Spinal cord (tissue), 10 donors: ENCODE measurements around the gene PARD3. TPM values are rescaled to one million over a fixed set of nuclear protein-coding genes. Genes with fewer than 3 reads are reported as not detected.

Experiments
- DNase-seq, 6 donors: peaks; one replicate each; pipeline versions ENCODE4 v3.0.0 to v3.0.0-alpha.2; 2013 to 2015; ENCODE audit warnings: low spot score in 6 of 6, low read depth in 4 of 6
- H3K27ac ChIP-seq: one replicate; pipeline ENCODE4 v1.5.1; 2013; ENCODE audit warnings: low read depth, low read length, control low read depth
- H3K27me3 ChIP-seq: one replicate; pipeline ENCODE4 v1.6.1; 2013; ENCODE audit warnings: low read length; ENCODE audit not compliant: control insufficient read depth, insufficient read depth
- H3K36me3 ChIP-seq: one replicate; pipeline ENCODE4 v1.6.1; 2013; ENCODE audit warnings: low read length; ENCODE audit not compliant: control insufficient read depth, insufficient read depth
- H3K4me1 ChIP-seq: one replicate; pipeline ENCODE4 v1.6.1; 2013; ENCODE audit warnings: low read length; ENCODE audit not compliant: control insufficient read depth, insufficient read depth
- H3K4me3 ChIP-seq: one replicate; pipeline ENCODE4 v1.5.1; 2013; ENCODE audit warnings: low read depth, low read length, control low read depth
- H3K9me3 ChIP-seq: one replicate; pipeline ENCODE4 v1.6.1; 2013; ENCODE audit warnings: low read length; ENCODE audit not compliant: control insufficient read depth, insufficient read depth
- WGBS: methylation state at CpG from one replicate; pipeline ENCODE4 v1.1.5; 2013; ENCODE audit warnings: missing lambda C conversion rate; ENCODE audit not compliant: insufficient coverage; 5-methylcytosine and 5-hydroxymethylcytosine counted together
- polyA plus RNA-seq, 2 donors: library from polyadenylated mRNA; unstranded; fragments of 120-200 nt; gene quantifications; one replicate each; pipeline ENCODE4 v1.2.1, GENCODE V29; 2013; ENCODE audit not compliant: insufficient read length in 2 of 2
- total RNA-seq, 2 donors: library from RNA; depleted of rRNA in 1 of 2; stranded (reverse); fragments of 120-200 nt in 1 of 2; fragments of >200 nt in 1 of 2; gene quantifications; one replicate each; pipeline versions ENCODE4 v1.2.3 to v1.2.4, GENCODE V29; 2013 to 2014
- donor health status: healthy.

PARD3 gene
- total and polyA plus RNA-seq, 4 donors, result 29.5 to 94.3 (median 47.1) TPM

DNA sequence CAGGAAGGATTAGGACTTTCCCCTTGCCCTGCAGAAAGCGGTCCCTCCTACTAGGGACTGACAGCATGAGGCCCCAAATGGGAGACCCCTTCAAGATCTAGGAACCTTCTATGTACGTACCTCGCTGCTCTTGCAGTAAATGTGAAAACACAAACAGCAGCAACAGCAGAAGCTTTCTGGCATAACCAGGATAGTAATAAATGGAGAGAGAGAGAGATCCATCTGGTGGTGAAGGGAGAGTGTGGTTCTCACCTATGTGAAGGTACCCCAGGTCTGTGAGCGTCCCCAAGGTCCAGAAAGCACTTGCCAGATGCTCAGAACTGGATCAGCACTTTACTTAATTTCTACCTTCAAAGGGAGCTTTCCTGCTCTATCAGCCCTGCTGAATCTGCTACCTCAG, 592.7 kb downstream of the PARD3 start:
- no peaks in the 10 kb centered on the region for H3K4me1 ChIP-seq

DNA sequence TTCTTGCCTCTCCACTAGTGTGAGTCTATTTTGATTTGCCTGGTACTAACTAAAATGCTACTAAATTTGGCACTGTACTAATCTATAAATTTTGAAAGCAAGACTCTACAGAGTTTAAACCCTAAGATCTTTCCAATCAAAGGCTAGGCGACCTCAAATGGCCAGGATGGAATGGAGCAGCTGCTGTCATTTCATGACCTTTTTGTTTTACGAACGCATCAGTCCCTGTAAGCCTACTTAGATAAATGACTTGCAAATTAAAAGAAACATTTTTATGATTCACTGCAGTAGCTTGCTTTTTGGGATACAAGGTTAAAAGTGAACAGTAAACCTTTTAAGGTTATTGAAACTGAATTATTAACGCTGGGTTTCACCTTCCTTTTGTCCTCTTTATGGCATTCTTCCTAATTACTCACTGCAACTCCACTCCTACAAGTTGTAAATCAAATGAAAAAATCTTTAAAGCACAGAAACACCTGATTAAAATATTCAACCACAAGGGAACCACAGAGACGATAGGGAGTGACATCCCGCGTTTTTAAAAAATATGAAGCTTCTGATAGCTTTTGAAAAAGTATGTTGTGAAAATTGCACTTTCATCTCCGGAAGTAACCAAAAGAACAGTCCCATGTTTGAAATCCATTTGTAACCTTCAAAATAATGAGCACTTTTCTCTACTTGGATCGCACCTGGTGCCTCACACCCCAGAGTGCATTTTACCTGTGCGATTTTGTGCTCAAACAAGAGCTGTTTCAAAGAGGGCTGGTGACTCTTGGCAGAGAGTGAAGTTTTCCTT, 595.1 kb downstream of the PARD3 start:
- no peaks in the 10 kb centered on the region for H3K36me3 ChIP-seq
- H3K4me1 ChIP-seq, result no peaks in the 10 kb centered on the region
- no peak for DNase-seq
- WGBS, result no CpG with 5 or more reads among the region's 10 CpGs
- H3K9me3 ChIP-seq, result no peaks in the 10 kb centered on the region
- H3K27ac ChIP-seq, result no peak overlapping the region
- no peak overlapping the region for H3K4me3 ChIP-seq
- H3K27me3 ChIP-seq, result no peaks in the 10 kb centered on the region

More for the DNA sequence above, 592.7 kb downstream of the PARD3 start:
- no peaks in the 10 kb centered on the region for H3K9me3 ChIP-seq
- no peaks in the 10 kb centered on the region for H3K27me3 ChIP-seq
- 100% methylated on average over 1 of the region's 4 CpGs for WGBS
- H3K27ac ChIP-seq, result no peak overlapping the region
- peak in 1 of 6 donors; percentile 55 for DNase-seq
- H3K4me3 ChIP-seq, result no peak overlapping the region
- no peaks in the 10 kb centered on the region for H3K36me3 ChIP-seq

DNA sequence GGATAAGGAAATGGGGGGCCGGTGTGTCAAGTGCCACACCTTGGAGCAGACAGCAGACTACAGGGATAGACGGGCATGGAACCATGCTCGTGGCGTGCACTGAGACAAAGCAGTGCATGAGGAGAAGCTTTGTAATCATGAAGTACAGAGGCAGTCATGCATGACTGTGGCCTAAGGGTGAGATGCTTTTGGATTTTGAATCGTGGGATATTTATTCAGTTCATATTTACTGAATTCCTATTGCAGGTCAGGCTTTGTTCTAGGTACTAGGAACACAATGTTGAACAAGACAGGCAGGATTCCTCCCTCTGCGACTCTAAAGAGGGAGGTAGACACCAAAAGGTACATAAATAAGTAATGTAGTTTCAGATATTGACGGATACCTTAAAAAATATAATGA, 597.6 kb downstream of the PARD3 start:
- 92% methylated on average over 5 of the region's 7 CpGs for WGBS
- Histone ChIP-seq H3K9me3 (no peaks in the 10 kb centered on the region), H3K4me1 (no peaks in the 10 kb centered on the region)

DNA sequence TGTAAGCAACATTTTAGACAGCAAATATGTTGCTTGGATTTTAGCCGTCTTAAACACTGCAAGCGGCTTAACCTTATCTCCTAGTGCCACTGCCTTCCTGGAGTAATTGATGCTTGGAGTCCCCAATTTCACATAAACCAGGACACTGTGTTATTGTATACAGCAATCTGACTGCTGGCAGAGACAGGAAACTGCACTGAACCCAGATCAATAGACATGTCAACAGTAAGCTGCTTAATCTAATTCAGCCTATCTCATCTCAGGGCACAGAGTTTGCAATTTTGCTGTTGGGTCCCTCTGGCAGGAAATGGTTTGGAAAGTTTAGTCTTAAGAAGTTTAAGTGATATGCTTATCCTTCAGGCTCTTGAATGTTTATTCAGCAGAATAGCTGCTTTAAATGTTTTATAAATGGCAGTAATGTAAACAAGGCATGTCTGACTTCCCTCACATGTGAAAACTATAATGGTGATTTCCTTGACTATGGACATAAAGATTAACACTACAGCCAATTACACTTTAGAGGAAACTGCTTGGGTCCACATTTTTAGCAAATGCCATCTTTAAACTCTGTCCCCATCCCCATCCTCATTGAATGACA, 598.6 kb downstream of the PARD3 start:
- Histone ChIP-seq H3K9me3 (no peaks in the 10 kb centered on the region), H3K27me3 (no peaks in the 10 kb centered on the region), H3K27ac (no peak overlapping the region), H3K36me3 (no peaks in the 10 kb centered on the region), H3K4me1 (no peaks in the 10 kb centered on the region), H3K4me3 (no peak overlapping the region)
- no peak for DNase-seq
- no CpG with 5 or more reads among the region's 2 CpGs for WGBS

More for the DNA sequence above, 597.6 kb downstream of the PARD3 start:
- H3K36me3 ChIP-seq, result no peaks in the 10 kb centered on the region
- no peak overlapping the region for H3K27ac ChIP-seq
- no peak for DNase-seq
- no peak overlapping the region for H3K4me3 ChIP-seq
- no peaks in the 10 kb centered on the region for H3K27me3 ChIP-seq

DNA sequence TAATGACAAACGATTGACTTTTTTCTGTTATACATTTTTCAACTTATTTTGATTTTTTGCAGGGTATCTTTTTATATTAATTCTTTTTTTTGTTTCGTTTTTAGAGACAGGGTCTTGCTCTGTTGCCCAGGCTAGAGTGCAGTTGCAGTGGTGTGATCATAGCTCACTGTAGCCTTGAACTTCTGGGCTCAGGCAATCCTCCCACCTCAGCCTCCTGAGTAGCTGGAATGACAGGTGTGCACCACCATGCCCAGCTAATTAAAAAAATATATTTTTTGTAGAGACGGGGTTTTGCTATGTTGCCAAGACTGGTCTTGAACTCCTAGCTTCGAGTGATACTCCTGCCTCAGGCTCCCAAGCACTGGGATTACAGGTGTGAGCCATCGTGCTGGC, 601.3 kb downstream of the PARD3 start:
- Histone ChIP-seq H3K27ac (no peak overlapping the region), H3K27me3 (no peaks in the 10 kb centered on the region), H3K4me3 (no peak overlapping the region), H3K4me1 (no peaks in the 10 kb centered on the region), H3K36me3 (no peaks in the 10 kb centered on the region), H3K9me3 (no peaks in the 10 kb centered on the region)
- 100% methylated on average over 3 of the region's 5 CpGs for WGBS
- DNase-seq, result no peak

DNA sequence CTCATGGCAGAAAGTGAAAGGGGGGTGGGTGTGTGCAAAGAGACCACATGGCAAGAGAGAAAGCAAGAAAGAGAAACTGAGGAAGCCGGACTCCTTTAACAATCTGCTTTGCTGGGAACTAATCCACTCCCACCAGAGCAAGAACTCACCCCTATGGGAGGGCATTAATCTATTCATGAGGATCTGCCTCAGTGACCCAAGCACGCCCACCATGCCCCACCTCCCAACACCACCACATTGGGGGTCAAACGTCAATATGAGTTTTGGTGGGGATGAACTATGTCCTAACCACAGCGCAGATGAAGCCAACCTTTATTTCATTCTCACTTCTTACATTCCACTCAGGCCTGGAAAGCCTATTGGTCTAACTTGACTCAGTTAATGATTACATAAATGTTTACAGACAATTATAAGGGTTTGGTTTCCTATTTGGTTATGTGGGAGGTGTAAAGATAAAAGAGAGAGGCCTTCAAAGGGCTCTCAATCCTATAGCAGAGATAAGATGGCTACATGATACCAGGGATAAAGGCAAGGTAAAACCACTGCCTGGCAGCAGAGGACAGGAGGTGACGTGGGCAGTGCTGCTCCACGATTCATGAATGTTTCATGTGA, 601.8 kb downstream of the PARD3 start:
- no peak for DNase-seq
- 80% methylated on average over 1 of the region's 6 CpGs for WGBS
- H3K9me3 ChIP-seq, result no peaks in the 10 kb centered on the region
- H3K4me3 ChIP-seq, result no peak overlapping the region
- H3K4me1 ChIP-seq, result no peaks in the 10 kb centered on the region
- H3K36me3 ChIP-seq, result no peaks in the 10 kb centered on the region
- H3K27me3 ChIP-seq, result no peaks in the 10 kb centered on the region
- H3K27ac ChIP-seq, result no peak overlapping the region

DNA sequence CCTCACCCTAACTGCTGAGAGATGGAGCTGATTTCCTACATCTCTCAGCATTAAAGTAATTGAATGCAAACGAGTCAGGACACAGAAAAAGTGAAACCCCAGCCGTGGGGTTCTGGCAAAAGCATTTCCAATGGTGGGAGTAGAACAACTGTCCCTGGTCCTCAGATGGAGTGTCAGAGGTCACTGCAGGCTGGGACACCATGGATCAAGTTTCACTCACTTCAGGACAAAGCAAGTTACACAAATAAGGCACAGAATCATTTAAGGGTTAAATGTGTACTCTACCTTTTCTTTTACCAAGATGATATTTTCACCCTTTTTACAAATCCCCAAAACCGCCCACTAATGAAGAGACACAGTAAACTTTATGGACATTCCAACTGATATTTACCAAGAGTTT, 607.8 kb downstream of the PARD3 start:
- H3K27me3 ChIP-seq, result no peaks in the 10 kb centered on the region
- 20% methylated on average over 1 of the region's 3 CpGs for WGBS
- peaks cover 8% of the 10 kb centered on the region for H3K4me1 ChIP-seq
- no peaks in the 10 kb centered on the region for H3K9me3 ChIP-seq
- no peak overlapping the region for H3K27ac ChIP-seq
- H3K4me3 ChIP-seq, result no peak overlapping the region
- no peak for DNase-seq
- H3K36me3 ChIP-seq, result no peaks in the 10 kb centered on the region

DNA sequence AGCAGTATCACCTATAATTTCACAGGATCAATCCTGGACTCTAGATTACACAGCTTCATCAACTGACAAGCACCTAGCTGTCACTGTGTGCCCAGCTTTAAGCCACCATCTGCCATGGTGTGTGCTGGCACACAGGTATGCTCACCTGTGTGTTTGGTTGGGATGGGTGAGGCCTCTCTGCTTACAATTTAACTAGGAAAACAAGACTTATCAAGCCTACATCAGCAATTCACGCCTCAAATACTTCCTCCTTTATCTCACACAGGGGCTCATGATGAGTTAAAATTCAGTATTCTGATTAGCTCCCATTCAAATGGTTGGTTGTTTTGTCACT, 608.2 kb downstream of the PARD3 start:
- Histone ChIP-seq H3K4me3 (no peak overlapping the region), H3K27ac (no peak overlapping the region), H3K9me3 (no peaks in the 10 kb centered on the region), H3K27me3 (no peaks in the 10 kb centered on the region), H3K4me1 (peaks cover 8% of the 10 kb centered on the region), H3K36me3 (no peaks in the 10 kb centered on the region)
- DNase-seq, result no peak
- no CpG with 5 or more reads among the region's 1 CpG for WGBS

DNA sequence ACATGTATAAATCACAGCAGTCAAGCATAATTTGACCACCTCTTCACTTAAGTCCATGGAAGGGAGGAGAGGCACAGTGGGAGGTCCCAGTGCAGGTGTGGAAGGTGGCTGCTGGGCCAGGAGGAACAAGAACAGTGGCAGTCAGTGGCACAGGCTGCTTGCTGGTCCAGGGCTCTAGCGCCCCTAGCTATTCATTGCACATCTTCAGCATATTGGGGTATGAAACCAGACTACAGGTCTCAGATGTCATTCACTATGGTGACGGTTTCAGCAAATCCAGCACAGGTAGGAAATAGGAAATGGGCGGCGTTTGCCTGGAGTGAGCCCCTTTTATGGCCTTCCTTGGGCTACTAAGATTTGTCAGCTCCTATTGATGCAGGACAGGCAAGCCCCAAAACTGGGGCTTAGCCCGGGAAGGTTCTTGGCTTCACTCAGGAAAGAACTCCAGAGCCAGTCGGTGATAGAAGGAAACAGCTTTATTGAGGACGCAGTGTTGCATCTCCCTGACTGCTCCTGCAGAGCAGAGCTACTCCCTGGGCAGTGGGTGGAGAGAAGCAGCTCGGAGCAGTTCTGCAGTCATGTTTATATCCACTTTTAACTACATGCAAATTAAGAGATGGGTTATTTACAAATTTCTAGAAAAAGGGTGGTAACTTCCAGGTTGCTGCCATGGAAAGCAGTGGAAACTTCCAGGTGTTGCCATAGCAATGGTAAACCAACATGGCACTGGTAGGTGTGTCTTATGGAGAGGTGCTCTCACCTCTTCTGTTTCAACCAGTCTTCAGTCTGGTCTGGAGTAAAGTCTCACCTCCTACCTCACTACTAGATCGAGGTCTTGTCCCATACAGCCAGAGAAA, 608.8 kb downstream of the PARD3 start:
- Histone ChIP-seq H3K9me3 (no peaks in the 10 kb centered on the region), H3K27me3 (no peaks in the 10 kb centered on the region), H3K27ac (no peak overlapping the region), H3K36me3 (no peaks in the 10 kb centered on the region), H3K4me1 (peaks cover 8% of the 10 kb centered on the region), H3K4me3 (no peak overlapping the region)
- 95% methylated on average over 8 of the region's 9 CpGs for WGBS
- DNase-seq, result no peak
